GM12878 (cell line): ENCODE results near the gene DPYSL4.

Source experiments
- CTCF ChIP-seq, 3 experiments: IDR thresholded peaks in 2 of 3; conservative IDR thresholded peaks in 1 of 3; 2 replicates each; pipeline ENCODE4 v1.5.1; 2011; ENCODE audit warnings: low read depth in 3 of 3, low read length in 3 of 3, mild to moderate bottlenecking in 3 of 3, control low read depth in 2 of 3, moderate library complexity in 2 of 3, inconsistent platforms in 1 of 3, mixed read lengths in 1 of 3; ENCODE audit not compliant: control insufficient read depth in 2 of 3, insufficient read depth in 1 of 3; ENCODE audit errors: extremely low read depth in 1 of 3
- JUND ChIP-seq: IDR thresholded peaks from 2 replicates; pipeline ENCODE4 v1.6.1; 2012; ENCODE audit warnings: low read depth, mild to moderate bottlenecking, low read length, improper control_type of control experiment, moderate library complexity
- POLR2A ChIP-seq: IDR thresholded peaks from 2 replicates; pipeline ENCODE4 v1.6.1; 2011; ENCODE audit warnings: low read depth, mild to moderate bottlenecking, low read length
- SIN3A ChIP-seq: IDR thresholded peaks from 2 replicates; pipeline ENCODE4 v1.6.1; 2012; ENCODE audit warnings: low read depth, low read length, improper control_type of control experiment
- TAF1 ChIP-seq: IDR thresholded peaks from 2 replicates; pipeline ENCODE4 v1.6.1; 2011; ENCODE audit warnings: mild to moderate bottlenecking, low read depth, low read length, borderline replicate concordance
- YY1 ChIP-seq: IDR thresholded peaks from 2 replicates; pipeline ENCODE4 v1.6.1; 2011; ENCODE audit warnings: low read depth, mild to moderate bottlenecking, low read length
- ZNF24 ChIP-seq: fragments of 450-650 bp; IDR thresholded peaks from 2 replicates; pipeline ENCODE4 v1.6.1; 2017; ENCODE audit warnings: antibody characterized with exemption, mild to moderate bottlenecking

DNA sequence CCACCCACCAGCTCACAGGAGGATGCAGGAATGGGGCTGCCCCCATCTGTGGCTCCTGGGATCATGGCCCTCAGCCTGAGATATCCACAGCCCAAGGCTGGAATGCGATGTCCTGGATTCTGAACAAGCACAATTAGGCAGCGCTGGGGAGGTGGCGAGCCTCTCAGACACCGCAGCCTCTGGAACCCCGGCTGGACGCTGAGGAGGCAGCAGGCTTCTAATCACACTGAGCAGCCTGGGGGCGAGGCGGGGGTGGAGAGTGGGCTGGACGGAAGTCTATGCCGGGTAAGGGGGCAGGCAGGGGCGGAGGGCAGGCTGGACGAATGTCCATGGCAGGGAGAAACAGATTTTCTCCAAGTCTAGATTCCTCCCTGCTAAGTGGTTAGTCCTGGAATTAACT, 56.4 kb downstream of the DPYSL4 start:
- TF ChIP-seq SIN3A (no peak), CTCF (IDR thresholded peaks at IDR 0.05 in 2 of 3, conservative IDR thresholded peaks at IDR 0.05 in 1 of 3; ENCODE audit: control insufficient read depth in 2 of 3, extremely low read depth in 1 of 3, insufficient read depth in 1 of 3, low read depth in 3 of 3, low read length in 3 of 3) (no peak), YY1 (no peak), ZNF24 (no peak), TAF1 (no peak), POLR2A (no peak), JUND (no peak)
